CD4-positive, alpha-beta T cell treated with Interferon gamma for 1 hour (primary cell): ENCODE results near the gene TPRN.

Source experiments
- DNase-seq: peaks from one replicate; pipeline ENCODE4 v3.0.0-alpha.2; 2020

TPRN gene

DNA sequence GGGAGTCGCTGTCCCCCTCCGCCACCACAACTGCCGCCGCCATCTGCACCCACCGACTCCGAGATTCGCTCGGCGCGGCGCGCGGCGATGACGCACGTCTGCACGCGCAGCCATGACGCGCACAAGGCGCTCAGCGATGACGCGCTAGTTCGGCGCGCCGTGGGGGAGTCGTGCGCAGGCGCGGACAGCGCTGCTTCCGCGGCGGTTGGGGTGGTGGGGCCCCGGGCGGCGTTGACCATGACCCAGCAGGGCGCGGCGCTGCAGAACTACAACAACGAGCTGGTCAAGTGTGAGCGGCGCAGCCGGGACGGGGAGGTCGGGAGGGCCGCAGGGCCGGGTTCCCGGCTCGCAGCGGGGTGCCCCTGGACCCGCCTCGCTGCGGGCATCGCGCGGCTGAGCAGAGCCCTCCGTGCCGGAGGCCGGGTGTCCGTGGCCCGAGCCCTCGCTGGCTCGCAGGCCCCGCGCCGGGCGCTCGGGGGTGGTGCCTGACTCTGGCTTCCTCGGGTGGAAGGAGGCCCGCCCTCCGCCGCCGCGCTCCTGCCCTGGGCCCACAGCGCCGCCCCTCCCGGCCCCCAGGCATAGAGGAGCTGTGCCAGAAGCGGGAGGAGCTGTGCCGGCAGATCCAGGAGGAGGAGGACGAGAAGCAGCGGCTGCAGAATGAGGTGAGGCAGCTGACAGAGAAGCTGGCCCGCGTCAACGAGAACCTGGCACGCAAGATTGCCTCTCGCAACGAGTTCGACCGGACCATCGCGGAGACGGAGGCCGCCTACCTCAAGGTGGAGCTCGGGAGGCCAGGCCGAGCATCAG lies 11.8 kb downstream of the TPRN start, which contains the start of the genes ANAPC2 and SSNA1:
ANAPC2 (minus strand) TSS at position 71 of the 807 bp plus-strand sequence; CDS start at position 43, 28 bp downstream.
SSNA1 (plus strand) TSS at position 187 of the 807 bp plus-strand sequence; CDS start at position 238, 51 bp downstream.
- DNase-seq: peak; percentile 91

DNA sequence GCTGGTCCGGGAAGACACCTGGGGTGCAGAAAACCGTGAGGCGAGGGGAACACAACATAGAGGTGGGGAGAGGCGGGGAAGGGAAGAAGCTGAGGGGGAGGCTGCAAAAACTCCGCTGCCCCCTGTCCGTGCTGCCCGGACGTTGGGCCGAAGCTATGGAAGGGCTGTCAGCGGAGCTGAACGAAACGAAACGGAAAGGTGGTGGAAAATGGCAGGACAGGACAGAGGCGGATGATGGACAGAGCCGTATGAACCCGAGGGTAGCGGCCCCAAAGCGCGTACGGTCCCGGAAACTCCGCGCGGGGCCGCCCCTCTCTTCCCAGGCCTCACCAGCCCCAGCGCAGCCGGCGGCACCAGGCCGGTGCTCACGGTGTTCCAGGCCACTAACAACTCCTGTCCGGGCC lies 12.5 kb downstream of the TPRN start:
- no peak for DNase-seq

DNA sequence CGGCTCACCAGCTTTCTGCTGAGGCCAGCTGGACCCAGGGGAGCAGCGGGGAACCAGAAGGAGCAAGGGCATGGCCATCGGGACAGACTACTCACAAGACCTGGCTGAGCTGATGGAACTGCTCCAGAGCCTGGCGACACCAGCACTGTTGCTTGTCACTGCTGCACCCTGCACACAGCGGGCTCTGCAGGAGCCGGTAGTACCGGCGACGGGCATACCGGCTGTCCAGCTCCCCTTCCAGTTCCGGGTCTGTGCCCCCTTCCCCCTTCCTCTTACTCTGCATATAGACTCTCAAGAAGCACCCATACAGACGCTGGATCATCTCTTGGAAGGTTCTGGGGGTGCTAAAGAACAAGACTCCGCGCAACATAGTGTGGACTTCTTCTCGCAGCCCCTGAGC lies 13.2 kb downstream of the TPRN start:
- no peak for DNase-seq

DNA sequence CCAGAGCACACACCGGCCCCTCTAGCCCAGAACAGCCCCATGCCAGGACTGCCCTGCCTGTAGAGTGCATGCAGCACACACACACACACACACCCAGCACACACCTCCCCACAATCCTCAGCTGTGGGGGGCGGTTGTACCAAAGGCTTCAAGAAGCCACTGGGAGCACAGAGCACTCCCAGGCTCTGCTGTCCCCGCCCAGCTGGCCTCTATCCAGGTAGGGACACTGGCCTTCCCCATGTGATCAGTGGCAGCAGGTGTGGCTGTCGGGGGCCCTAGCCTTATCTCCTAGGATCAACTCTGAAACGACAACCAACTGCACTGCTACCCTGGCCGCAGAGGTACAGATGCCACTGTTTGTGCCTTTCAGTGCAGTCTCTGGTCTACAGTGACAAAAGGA lies 14.2 kb downstream of the TPRN start:
- no peak for DNase-seq

DNA sequence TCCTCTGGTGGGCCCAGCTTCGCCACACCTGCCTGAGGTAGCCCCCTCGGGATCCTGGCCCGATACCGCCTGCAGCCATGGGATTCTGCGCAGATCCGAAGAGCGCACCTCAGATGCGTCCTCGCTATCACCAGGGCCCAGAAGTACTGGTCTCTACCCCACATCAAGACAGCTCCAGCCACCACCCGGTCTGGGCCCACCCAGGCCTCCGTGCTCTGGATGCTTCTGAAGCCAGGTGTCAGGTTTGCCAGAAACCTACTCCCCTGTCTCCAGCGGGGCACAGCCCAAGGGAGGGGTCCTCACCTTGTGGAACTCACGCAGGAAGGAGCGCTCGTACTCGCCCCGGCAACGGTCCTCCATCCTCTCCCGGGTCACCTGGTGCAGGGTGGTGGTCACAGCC lies 14.6 kb downstream of the TPRN start:
- no peak for DNase-seq

DNA sequence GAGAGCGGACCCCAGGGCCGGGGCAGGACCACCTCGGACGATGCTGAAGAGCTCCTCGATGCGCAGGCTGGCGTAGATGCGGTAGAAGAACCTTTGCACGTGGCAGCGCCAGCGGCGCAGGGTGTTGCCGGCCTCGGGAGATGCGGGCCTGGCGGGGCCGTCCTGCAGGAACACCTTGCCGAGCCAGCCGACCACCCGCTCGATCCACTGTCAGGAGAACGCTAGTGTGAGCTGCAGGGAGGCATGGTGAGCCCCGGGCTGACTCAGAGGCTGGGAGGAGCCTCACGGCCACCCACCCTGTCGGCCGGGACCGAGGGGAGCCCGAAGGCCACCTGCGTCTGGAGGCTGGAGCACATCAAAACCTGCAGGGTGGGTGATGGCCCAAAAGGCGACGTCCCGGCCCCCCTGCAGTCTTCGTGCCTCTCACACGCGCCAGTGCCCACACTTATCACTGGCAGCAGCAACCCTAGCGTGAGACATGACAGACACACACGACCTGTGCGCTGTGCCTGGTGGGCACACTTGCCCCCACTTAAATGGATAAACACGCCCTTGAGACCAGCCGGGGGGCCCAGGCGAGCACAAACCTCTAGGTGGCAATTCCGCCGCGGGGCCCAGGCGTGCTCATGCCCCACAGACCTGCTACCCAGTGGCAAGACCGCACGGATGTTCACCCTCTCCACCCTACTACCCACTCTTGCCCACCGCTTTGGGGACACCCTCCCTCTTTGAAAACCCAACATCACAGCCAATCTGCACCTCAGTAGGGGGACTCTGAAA lies 15.5 kb downstream of the TPRN start:
- no peak for DNase-seq

DNA sequence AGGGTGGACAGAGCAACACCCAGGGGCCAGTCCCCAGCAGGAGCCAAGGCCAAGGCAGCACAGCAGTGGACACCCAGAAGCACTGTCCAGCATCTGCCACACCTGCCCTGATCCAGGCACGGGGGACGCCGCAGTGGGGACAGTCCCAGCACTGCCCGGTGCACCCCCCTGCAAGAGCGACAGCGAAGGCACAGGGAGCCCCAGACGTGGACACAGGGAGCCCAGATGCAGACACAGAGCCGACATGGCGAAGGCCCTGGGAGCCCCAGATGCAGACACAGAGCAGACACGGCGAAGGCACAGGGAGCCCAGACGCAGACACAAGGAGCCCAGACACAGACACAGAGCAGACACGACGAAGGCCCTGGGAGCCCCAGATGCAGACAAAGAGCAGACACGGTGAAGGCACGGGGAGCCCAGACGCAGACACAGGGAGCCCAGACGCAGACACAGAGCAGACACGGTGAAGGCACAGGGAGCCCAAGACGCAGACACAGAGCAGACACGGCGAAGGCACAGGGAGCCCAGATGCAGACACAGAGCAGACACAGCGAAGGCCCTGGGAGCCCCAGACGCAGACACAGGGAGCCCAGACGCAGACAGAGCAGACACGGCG lies 16.5 kb downstream of the TPRN start:
- DNase-seq: no peak

DNA sequence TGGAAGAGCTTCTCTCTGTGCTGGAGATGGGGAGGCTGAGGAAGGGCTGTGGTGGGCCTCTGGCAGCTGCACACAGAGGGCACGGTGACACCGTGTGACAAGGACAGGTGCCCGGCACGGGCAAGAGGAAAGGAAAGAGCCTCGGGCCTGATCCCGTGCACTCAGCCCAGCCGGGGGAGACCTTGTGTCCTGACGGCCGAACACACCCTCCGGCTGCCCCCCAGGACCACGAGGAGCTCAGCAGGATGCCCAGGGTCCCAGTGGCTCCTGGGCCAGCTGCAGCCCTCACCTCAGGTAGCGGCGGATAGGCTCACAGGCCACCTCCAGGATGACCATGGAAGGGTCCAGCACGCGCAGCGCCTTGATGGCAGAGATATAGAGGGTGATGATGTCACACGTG lies 17.7 kb downstream of the TPRN start:
- no peak for DNase-seq

DNA sequence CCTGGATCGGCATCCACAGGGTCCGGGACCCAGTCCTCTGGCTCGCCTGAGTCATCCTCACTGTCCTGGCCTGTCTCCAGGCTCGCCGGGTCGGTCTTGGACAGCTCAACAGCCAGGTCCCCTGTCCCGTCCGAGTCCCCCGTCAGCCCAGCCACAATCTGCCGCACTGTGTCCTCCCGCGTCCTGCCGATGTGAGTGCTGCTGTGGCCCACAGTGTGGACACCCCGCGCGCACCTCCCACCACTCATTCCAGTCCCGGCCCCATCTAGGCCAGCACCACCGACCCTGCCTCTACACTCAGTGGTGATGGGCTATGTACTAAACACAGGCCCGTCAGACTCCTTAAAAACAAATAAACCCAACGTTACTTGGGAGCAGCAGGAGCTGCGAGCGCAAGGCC lies 18.9 kb downstream of the TPRN start:
- no peak for DNase-seq

DNA sequence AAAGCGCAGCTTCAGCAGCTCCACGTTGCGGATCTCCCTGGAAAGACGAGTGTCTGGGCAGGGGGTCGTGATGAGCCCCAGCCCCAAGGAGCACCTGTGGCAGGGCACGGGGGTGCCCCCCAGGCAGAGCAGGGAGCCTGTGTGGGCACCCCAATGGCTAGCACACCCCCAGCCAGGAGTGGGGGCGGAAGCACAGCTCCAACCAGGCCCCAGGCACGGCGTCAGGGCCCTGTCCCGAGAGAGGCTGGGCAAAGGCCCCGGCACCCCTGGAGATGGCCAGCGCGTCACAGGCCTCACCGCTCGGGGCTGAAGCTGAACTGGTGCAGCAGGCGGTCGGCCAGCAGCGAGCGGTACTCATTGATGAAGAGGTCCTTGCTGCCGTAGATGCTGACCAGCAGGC lies 20.1 kb downstream of the TPRN start:
- no peak for DNase-seq

DNA sequence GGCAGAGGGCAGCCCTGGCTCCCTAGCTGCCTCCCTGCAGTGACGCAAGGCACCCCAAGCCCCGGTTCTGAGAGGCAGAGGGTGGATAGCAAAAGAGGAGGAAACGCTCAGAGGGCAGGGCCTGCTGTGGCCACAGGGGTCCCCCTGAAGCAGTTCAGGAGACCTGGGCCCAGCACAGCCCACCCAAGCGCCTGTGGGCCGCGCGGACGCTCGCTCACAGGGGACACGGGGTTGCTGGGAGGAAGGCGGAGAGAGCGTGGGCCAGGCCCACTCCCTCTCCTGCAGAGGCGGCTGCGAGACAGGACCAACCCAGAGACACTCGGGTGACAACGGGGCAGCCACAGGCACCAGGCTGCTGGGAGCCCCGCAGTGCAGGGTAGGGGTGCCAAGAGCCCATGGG lies 20.8 kb downstream of the TPRN start:
- no peak for DNase-seq

DNA sequence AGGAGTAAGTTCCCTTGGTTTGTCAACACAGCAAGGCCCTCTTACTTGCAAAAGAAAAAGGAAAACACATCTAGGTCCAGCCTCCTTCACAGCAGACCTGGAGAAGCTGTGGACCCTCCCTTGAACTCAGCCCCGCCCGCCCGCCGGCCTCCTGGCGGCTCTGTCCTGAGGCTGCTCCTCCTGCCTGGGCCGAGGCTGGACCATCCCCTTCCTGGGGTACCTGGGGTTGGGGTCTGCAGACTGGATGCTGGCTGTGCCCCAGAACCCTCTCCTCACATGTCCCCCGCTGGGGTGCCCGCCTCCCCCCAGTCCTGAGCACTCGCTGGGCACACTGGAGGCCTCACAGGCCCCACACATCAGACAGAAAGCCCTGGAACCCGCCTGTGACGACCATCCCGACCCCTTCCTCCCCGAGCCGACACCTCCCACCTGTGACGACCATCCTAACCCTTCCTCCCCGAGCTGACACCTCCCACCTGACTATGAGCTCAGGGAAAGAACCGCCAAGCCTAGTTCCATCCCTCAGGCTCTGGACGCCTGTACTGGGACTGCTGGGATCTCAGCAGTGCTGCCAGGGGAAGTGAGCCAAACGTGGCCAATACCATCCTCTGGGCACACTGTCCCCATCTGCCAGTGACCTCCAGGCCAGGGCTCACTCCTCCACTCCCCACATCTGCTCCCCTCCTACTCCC lies 21.5 kb downstream of the TPRN start:
- no peak for DNase-seq

DNA sequence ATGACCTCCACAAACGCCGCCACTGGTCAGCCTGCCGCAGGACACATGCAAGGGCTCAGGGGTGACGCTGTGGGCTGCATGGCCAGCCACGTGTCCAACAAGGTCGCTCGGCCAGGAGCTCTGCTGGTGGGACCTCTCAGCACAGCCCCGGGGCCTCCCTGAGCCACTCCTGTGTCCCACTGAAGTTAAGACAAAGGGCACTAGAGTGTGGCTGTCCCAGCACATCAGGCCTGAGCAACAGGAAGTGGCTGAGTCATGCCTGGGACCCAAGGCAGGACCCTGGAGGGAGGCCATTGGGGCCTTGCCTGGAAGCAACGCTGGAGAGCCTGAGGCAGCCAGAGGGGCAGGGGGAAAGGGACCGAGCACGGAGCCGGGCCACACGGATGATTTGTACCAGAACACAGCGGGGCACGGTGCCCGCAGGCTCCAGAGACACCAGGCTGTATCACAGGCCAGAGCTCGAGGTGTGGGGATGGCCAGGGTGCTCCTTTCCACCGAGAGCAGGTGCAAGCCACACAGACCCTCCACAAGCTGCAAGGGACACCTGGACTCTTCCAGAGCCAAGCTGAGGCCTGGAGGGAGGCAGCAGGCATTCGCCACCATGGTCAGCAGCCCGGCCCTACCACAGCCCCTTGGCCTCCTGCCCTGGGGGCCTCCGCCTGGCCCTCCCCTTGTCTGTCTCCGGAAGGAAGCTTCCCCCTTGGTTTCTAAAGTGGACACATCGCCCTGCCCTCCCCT lies 22.2 kb downstream of the TPRN start:
- no peak for DNase-seq

DNA sequence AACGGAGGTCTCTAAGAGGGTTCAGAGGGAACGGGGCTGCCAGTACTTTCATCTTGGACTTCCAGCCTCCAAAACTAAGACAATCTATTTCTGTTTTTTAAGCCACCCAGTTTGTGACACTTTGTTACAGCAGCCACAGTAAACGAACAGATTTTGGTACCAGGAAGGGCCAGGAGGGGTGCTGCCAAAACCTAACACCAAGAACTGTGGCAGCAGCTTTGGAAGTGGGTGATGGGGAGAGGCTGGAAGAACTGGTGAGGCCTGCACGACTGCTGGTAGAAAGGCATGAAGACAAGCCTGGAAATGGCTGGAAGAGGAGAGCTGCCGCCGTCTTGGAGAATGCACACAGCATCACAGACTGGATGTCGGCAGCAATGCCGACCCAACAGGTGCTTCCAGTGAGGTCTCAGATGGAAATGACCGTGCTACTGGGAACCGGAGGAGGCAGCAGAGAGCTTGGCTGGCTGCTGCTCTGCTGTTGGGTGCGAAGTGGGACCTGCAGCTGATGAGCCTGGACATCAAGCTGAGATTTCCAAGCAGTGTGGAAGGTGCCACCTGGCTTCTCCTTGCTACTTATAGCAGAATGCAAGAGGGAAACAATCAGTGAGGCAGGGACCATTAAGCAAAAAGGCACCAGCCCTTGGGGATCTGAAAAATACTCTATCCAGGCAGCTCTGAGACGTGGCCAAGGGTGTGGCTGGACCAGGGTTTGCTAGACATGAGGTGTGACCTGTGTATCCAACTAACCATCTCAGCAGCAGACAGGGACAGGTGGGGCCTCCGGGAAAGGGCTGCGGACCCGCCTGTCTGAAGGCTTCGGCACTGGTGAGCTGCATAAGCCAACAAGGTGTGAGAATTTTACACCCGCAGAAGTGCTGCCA lies 24.0 kb downstream of the TPRN start:
- peak; percentile 23 for DNase-seq

DNA sequence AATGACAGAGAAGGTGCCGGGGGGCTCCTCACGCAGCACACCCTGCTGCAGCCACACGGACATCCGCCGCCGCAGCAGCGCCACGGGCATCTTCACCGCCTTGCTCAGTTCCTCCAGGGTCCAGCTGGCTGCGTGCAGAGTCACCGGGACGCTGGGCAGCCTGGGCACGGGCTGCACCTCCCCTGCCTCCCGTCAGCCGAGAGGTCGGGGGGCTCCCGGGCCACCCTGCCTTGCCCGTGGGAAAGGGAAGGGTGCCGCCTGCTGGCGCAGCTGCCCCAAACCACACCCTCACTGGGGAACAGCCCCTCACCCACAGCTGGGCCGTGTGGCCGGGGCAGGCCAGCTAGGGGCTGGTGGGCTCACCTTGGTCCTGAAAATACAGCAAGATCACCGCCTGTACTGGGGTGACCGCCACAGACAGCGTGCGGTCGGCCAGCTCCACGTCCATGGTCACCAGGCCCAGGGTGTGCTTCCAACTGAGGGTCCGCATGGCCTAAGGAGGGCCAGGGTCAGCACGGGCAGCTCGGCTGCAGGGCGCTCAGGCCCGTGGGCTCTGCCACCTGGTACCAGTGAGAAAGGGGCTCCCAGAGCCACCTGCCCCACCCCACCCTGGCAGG lies 25.1 kb downstream of the TPRN start:
- DNase-seq: no peak

DNA sequence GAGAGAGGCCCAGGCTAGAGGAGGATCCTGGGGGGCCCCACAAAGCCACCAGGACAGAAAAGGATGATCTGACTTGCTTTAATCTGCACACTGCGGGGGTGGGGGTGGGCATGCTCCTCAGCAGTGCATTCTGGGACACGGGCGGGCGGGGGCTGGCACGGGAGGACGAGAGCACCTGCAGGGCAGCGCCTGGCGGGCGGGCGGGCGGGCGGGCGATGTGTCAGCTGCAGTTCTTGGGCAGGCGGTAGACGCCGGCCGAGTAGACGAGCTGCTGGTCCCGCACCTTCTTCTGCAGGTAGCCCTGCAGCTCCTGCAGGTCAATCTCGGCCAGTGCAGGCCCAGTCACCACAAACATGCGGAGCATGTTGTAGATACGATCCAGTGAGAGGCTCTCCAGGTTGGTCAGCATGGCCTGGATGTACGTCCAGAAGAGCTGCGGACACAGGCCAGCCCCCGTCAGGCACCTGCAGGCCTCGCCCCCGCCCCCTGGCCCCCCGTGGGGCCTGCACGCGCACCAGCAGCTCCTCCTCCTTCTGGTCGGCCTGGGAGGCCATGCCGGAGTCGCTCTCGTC lies 25.7 kb downstream of the TPRN start:
- no peak for DNase-seq

DNA sequence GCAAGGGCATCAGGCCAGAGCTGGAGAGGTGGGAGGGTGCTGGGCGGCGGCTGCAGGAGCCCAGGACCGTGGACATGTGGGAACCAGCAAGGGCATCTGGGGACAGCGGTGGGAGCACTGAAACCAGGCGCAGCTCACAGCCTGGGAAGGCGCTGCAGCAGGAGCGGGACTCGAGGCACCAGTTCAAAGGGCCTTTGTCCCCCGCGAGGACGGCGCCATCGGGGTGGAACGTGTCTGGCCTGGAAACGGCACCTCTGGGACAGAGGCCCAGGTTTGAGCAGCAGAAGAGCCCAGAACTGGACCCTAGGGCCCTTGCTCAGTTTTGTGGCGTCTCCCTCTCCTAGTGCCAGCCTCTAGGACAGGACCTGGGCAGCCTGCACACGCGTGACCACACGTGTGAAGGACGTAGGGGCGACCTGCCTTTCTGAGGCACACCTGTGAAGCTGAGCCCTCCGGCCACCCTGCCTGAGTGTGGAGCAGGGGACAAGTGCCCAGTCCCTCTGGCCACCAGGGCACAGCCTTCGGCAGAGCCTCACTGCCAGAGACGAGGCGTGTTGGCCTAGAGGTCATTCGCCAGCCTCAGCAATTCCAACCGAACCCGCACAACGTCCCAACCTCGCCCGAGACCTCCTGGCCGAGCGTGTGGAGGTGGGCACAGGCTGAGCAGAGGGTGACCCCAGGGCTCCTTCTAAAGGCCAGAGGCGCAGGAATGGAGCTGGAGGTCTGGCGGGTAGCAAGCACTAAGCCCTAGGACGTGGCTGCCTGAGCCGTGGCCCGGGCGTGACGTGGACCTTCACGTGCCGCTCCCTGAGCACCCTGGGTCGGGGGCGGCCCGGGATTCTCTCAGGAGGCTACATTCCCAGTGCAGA lies 26.5 kb downstream of the TPRN start:
- DNase-seq: no peak

DNA sequence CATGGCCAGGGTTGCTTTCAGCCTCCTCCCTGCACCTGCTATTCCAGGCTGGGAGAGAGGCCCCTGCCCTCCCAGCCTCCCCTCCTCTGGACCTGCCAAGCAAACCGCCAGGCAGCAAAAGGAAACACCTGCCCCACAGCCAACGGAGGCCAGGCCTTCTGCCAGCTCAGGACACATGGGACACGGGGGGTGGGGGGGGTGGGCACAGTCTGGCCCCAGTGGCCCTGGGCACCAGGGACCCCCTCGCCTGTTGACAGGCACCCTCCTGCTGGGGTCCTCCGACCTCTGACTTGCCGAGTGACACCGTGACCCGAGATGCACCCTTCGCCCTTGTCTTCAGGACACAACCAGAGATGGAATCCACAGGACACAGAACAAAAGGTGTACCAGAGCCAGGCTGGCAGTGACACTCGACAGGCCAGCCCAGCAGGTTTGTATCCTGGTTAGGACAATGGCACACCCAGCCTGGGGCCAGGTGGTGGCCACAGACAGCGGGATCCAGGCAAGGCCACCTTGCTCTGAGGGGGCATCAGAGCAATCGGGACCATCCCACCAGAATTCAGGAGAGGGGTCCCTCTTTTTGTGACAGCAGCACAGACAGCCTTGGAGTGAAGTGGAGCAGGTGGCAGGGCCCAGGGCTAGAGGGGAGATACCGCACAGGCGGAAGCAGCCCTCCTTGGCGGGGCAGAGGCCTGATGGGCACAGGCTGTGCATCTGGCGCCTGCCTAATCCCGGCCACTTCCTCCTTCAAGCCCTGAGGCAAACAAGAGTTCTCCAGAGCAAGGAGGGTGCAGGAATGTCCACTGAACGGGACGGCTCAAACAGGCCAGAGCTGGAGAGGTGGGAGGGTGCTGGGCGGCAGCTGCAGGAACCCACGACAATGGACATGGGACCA lies 27.4 kb downstream of the TPRN start:
- DNase-seq: no peak
